ENCODE measurements around the gene TCP10L.
A peak's percentile ranks its signal among the peaks of the same experiment; 100 is the strongest.
"Not testable (repeated sequence)": the region's sequence is repeated elsewhere in the genome, so short reads cannot be mapped to it uniquely, and the experiment has no call there.

The TCP10L gene, protein sequence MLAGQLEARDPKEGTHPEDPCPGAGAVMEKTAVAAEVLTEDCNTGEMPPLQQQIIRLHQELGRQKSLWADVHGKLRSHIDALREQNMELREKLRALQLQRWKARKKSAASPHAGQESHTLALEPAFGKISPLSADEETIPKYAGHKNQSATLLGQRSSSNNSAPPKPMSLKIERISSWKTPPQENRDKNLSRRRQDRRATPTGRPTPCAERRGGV

DNA sequence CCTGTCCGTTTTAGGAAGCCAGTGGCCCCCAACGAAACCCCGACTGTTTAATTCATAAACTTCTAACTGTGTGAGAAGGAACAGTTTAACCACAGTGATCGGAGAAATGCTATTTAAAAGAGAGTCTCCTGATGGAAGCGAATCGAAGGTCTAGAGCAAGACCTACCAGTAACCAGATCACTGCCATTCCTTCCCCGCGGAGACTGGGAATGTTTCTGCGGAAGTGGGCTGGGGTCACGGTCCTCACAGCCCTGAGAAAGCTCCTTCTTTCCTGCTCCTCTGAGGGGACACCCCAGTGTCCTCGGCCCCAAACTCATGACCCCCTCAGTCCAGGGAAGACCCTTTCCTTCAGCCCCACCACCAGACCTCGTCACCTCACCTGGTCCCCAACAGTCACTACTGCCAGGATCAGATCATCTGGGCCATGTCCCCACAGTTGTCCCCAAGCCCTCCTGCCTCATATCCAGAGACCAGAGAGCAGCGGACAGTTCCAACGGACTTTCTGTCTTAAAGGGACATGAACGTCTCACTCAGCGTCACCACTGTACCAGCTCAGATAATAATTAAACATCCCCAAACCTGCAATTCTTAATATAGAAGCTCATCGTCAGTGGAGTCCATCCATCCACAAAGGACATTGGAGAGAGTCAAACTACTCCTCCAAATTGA is at the start of gene TCP10L:
Gene TCP10L, minus strand, starts transcription at position 482 of the 669 bp plus-strand sequence. CDS start 1,219 bp downstream, outside the sequence.
- no peak for DNase-seq

DNA sequence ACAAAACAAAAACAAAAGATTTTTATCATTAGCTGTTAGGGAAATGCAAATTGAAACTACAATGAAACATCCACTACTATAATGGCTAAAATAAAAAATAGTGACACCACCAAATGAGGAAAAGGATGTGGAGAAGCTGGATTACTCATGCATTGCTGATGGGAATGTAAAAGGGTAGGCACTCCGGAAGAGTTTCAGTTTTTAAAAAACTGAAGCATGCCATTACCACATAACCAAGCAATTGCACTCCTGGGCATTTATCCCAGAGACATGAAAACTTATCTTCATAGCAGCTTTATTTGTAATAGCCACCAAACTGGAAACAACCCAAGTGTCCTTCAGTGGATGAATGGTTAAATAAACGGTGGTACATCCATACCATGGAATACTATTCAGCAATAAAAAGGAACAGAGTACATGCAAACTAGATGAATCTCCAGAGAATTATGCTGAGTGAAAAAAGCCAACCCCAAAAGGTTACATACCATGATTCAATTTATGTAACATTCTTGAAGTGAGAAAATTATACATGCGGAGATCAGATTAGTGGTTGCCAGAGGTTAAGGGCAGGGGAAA is 41.4 kb upstream of the TCP10L start:
- no peak for DNase-seq

DNA sequence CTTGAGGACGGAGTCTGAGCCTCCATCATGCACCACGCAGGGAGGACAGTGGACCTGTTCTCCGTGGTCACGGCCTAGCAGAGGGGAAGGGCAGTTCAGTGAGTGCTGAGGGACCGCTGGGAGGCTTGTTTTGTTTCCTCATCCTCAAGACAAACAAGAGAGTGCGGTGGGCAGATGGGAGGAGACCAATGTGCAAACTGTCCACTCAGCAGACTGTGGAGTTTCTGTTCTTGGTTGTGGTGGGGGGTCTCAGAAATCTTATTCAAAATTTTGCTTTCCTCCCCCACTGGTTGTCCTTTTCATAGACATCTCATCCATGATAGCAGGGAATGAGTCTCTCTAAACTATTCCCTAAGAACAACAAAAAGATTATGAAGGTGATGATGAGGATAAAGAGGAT is 32.9 kb upstream of the TCP10L start:
- DNase-seq = not testable (repeated sequence)

DNA sequence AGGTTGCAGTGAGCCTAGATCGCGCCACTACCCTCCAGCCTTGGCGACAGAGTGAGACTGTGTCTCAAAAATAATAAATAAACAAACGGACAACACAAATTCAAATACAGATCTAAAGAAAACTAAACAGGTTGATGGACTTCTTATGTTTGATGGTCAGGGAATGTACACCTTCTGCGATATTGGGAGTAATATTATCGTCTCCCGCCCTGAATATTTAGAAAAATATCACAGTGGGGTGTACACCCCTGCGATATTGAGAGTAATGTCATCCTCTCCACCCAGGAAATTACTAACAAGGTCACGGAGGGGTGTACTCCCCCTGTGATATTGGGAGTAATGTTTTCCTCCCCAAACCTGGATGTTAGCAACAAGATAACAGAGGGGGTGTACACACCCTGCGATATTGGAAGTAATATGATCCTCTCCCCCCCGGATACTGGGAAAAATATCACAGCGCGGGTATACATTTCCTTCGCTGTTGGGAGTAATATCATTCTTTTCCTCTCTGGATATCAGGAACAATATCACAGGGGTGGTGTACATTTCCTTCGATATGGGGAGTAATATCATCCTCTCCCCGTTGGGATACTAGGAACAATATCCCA is 28.2 kb upstream of the TCP10L start:
- DNase-seq = no peak

DNA sequence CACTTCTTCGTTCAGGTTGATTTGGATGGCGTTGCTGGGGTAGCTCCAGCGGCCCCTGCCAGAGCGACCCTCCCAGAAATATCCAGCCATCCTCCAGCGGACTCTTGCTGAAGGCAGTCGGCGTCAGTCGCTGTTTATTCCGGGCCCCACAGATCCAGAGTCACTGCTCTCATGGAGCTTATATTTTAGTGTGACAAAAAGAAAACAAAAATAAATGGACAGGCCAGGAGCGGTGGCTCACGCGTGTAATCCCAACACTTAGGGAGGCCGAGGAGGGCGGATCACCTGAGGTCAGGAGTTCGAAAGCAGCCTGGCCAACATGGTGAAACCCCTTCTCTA is 27.6 kb upstream of the TCP10L start:
- no peak for DNase-seq

DNA sequence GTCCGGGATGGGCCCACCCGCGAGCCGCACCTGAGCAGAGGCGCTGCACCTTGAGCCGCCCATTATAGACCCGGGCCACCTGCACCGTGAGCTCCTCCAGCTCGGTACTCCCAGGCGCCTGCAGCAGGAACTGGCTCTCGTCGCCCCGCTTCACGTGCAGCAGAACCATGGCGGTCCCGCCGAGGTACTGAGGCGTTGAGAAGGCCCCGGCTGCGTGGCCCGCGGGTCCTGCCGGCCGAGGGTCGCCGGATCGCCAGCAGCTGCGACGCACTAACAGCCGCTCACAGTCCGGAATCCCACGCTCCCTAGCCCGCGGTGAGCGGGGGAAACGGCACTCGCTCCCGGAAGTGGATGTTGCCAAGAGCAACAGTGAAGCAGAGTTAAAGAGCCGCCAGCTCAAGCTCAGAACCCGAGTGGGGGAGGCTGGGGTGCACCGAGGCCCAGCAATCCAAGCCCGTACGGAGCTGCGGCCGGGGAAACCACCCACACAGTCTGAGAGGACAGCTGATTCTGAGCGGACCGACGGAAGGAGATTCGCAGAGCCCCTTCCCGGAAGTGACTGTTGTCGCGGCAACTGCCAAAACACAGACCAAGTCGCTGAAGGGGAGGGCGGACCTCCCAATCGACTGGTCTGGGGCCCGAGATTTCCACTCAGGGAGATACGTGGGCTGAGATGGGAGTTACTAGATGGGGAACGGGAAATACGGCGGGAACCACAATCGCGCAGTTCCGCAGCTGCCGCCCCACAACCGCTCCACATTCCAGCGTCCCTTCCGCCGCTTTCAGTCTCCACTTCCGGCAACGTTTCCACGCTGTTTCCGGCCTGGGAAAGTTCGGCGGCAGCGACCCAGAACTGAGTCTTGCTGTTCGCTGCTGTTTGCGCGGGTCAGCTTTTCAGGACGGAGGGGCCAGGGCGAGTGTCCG is 27.0 kb upstream of the TCP10L start, which contains the start of gene CFAP298:
Gene CFAP298, minus strand, starts transcription at position 303 of the 924 bp plus-strand sequence. Its CDS starts 134 bp downstream, at position 169.
- DNase-seq = peak; percentile 93

DNA sequence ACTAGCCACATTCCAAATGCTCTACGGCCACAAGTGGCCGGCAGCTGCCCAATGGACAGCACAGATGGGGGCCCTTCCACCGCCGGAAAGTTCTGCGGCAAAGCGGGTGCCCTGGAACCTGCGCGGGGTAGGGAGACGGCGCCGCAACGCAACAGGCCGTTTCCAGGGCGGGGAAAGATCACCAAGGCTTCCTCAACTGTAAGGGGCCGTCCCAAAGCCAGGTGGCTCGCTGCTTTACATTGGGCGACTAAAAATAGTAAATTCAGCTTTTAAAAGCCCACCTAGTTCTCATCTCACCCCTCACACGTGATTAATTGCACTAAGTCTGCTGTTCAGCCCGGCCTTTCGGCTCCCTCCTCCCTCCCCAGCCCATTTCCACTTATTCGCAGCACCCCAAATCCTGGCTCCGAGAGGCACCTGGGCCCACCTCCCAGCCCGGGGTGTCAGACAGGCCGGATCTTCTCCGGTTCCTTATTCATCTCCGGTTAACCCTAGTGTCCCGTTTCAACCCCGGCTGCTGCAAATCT is 26.2 kb upstream of the TCP10L start:
- peak; percentile 46 for DNase-seq

DNA sequence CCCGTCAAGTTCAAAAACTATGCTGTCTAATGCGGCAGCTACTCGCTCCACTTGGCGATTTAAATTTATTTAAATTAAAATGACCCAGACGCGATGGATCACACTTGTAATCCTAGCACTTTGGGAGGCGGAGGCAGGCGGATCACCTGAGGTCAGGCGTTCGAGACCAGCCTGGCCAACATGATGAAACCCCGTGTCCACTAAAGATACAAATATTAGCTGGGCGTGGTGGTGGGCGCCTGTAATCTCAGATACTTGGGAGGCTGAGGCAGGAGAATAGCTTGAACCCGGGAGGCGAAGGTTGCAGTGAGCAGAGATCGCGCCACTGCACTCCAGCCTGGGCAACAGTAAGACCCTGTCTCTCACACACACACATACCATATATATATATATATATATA is 25.6 kb upstream of the TCP10L start:
- DNase-seq = not testable (repeated sequence)

DNA sequence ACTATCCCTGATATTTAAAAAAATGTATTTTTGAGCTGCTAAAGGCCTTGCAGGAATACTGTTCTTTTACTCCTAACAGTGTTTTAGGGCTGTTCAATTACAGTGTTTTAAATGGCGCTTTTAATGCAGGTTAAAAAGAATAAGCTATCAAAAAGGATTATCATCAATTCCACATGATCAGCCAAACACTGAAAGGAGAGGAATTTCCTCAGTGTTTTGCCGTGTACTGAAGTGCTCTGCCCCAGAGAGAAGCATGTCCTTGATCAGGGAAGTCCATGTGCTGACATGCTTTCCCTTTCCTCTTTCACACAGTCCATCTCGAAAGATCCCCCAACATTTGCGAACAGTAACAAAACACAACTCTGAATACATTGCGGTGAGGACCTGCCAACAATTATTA is 23.5 kb upstream of the TCP10L start:
- DNase-seq = no peak

DNA sequence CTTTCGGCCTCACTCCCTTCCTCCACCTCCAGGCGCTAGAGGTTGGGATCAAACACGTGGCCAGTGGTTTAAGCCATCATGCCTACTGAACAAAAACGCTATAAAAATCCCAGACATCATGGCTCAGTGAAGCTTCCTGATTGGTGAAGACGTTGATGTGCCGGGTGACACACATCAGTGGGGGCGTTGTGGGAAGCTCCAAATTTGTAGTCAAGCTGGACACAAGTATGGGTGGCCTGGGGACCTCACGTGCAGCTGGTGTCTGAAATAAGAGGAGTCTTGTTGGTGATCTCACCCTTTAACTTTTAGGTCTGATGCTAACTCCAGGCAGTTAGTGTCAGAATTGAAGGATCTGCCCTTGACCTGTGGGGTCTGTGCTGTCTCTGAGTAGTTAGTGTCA is 20.1 kb upstream of the TCP10L start:
- DNase-seq = no peak

DNA sequence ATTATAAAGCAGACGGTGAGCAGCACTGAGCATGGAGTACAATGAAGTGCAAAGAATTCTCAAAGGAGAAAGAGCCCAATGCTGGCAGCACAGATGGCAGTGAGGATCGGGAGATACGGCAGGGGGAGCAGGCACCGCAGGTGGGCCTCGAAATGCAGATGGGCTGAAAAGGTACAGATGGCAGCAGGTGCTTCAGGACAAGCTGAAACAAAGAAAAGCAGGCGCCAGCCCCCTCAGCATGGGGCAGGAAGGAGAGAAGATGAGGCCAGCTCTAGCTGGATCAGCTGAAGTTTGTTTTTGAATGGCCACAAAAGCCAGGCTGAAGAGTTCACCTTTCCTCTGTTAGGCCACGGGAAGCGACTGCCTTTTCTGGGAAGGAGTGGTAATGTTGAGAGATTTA is 19.1 kb upstream of the TCP10L start:
- no peak for DNase-seq

DNA sequence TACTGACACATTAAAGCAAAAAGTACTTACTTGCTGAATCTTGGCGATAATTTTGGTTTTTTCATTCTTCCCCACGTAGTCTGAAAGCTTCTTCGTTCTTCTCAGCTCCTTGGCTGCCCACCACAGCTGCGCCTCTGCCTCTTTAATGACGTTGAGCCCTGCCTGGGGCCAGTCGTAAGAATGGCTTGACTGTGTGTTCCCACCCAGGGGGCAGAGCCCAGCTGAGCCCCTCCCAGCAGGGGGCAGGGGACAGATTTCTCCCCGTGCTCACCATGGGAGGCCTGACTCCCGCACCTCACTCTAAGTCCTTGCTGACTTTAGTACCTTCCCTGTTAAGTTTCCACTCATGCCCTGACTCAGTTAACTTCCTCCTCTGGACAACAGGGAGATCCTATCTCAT is 17.8 kb upstream of the TCP10L start:
- DNase-seq = no peak

DNA sequence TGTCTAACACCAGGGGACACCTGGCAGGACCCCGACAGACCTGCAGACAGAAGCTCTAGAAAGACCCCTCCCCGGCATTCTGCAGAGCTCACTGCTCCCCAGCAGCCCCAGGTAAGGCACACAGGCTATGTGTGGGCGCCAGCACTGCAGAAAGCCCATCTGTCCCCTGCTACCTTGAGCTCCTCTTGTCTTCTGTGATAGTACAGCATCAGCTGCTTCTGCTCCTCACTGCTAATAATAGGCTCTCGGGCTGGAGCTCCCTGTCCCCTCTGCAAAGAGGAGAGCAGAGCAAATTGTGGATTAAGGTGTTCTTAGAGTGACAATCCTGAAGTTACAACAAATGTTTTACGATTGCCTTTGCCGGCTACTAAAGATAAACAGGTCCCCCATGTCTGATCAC is 16.8 kb upstream of the TCP10L start:
- no peak for DNase-seq

DNA sequence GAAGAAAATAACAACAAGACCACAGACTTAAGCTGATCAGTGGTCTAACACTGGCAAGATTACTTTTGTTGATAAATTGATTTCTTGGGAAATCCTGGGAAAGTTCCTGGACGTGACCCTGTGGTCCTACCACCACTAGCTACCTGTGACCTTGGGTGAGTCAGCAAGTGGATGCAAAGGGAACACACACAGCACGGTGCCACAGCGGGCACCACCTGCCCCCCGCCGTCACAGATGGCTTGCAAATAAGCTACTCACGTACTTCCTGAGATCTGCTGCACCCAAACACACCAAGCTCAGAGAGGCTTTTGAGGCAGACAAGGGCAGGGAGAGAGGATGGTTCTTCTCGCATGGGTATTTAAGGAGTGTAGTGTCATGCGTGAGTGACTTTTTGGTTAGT is 14.2 kb upstream of the TCP10L start:
- no peak for DNase-seq

DNA sequence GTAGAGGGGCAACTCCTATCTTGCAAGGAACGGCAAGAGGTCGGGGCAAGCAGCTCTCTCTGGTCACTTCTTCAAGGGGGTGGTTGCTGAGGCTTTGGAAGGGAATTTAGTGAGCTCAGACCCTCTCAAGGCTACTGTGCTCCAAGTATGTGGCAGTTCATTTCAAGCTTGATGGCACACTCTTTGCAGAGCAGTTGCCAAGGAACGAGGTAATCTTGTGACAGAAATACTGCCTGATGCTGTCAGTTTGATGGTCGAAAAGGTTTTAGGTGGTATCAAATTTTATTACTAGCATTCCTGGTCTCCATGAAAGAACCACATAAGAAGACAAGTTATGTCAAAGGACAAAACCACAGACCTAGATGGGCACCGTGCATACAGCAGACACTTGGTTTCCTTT is 13.8 kb upstream of the TCP10L start:
- no peak for DNase-seq

DNA sequence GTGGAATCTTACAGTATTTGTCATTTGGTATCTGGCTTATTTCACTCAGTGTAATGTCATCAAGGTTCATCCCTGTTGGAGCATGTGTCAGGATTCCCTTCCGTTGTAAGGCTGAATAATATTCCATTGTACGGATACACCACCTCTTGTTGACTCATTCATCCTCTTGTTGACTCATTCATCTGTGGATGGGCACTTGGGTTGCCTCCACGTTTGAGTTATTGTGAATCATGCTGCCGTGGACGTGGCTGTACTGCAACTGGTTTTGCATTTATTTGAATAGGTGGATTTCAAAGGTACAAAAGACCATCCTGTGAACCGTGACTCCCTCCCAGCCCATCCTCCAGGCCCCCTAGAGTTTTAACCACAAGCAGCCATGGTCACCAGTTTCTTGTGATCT is 11.9 kb upstream of the TCP10L start:
- no peak for DNase-seq

DNA sequence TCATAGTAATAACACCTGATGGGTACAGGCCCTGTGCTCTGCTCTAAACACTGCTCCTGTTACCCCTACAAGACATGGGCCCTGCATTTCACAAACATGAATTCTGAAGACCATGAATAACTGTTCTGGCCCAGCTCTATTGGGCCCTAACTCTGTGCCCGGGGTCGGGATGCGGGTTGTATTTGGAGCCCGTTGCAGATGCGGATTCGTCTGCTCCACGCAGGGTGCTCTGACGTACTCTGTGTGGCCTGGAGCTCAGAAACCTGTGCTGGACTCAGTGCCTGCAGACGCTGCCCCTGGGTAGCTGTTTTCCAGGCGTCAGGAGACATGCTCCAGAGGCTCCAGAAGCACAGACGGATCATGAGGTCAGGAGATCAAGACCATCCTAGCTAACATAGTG is 10.1 kb upstream of the TCP10L start:
- no peak for DNase-seq

DNA sequence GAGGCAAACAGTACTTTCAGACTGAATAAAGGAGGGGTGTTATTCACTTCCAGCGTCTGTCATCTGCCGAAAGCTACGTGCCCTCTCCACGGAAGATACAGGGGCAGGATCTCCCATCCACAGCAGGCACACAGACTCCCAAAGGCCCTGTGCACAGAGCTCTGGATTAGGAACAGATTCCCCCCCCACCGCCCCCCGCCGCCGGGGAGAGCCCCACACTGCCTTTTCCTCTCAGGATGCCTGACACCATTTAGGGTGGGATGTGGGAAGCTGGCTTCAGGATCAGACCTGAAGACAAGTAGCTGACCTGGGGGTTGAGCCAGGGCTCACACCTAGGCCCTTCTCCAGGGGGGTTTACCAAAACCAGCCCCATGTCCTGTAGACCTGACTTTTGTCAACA is 8.4 kb upstream of the TCP10L start:
- DNase-seq = no peak

DNA sequence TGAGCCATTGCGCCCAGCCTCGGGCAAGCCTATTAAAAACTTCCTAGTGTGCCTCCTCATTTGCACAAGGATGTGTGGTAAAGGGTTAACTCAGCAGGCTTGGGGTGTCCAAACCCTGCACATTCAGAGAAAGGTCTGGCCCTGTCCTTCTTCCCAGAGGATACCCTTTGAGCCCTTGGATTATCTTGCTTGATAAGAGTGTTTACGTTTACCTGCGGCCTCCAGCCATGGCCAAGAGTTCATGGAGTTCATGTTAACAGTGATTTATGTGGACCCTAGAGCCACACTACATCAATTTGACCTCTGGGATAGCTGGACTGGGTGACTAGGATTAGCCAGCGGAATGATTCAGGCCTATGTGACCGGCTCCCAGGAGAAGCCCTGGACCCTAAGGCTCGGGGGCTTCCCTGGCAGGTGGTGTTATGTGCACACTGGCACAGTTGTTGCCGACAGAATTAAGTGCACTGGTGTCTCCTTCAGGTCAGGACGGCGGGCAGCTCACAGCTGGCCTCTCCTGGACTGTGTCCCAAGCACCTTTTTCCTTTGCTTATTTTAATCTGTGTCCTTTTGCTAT is 7.7 kb upstream of the TCP10L start:
- no peak for DNase-seq

DNA sequence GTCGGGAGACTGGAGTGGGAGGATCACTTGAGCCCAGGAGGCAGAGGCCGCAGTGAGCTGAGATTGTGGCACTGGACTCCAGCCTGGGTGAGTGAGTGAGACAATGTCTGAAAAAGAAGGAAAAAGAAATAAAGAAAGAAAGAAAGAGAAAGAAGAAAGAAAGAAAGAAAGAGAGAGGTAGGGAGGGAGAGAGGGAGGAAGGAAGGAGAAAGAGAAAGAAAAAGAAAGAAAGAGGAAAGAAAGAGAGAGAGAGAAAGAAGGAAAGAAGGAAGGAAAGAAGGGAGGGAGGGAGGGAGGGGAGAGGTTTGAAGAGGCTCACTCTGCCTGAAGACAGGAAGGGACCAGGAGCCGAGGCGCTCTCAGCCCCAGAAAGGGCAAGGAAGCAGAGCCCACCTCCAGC is 4.8 kb upstream of the TCP10L start:
- no peak for DNase-seq

DNA sequence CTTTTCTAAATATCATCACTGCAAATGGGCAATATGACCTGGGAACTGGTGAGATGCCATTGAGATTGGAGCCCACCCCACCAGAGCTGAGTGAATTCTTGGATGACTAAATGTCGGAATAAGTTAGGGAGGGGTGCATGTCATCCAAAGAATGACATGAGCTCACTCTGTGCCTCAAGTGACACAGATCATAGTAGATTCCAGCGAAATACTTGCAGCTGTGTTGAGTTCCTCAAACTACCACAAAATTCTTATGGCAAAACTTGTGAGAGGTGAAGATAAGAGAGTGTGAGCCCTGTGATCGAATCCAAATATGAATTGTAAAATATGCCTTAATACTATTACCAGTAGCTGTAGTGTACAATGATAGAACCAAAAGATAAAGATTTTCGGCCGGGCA is 2.3 kb upstream of the TCP10L start:
- no peak for DNase-seq

DNA sequence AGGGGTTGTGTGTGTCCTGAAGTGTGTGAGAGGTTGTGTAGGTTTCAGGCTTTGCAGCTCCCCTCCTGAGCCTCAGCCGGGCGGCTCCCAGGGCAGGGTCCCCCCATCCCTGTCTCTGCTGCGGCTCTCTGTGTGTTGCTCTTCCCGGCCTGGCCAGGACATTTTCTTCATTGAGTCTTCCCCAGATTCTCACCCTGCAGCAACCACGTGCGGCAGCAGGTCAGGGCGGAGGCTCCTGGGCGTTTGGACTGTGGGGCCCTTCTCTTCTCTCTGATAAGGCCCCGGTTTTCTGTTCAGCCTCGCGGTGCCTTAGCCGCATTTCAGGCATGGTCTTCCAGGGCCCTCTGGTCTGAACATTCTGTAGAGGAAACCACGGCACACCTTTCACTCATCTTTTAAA is 1.8 kb upstream of the TCP10L start:
- no peak for DNase-seq

All from activated CD4-positive, alpha-beta T cell treated with anti-CD3 and anti-CD28 coated beads, Interleukin-10, Interleukin-2, amounts not matched to agents 100 ng/mL and 50 ng/mL, durations not matched to agents 16 hours and 8 hours (primary cell).